Tibial artery (tissue), 4 donors: ENCODE results near the gene CMKLR1.
A peak's percentile ranks its signal among the peaks of the same experiment; 100 is the strongest.

Source experiments
- DNase-seq, 2 donors: peaks; one replicate each; pipeline ENCODE4 v3.0.0-alpha.2; 2019
- H3K27ac ChIP-seq, 2 donors: fragments of 200-600 bp; sonication (generic) in 1 of 2; 1 replicate in 1 of 2; 2 replicates in 1 of 2; pipeline ENCODE4 v1.5.1; 2018 to 2019; ENCODE audit warnings: mild to moderate bottlenecking in 1 of 2
- H3K27me3 ChIP-seq, 2 donors: fragments of 200-600 bp; sonication (generic) in 1 of 2; one replicate each; pipeline versions ENCODE4 v1.5.1 to v1.6.0; 2016 to 2019
- H3K36me3 ChIP-seq, 3 donors: fragments of 200-600 bp; sonication (generic) in 2 of 3; one replicate each; pipeline ENCODE4 v1.5.1; 2016 to 2019; ENCODE audit warnings: mild to moderate bottlenecking in 2 of 3
- H3K4me1 ChIP-seq, 4 donors: fragments of 200-600 bp; sonication (generic) in 2 of 4; 1 replicate in 3 of 4; 2 replicates in 1 of 4; pipeline ENCODE4 v1.5.1; 2016 to 2019
- H3K4me3 ChIP-seq, 2 donors: fragments of 200-600 bp; sonication (generic) in 1 of 2; 1 replicate in 1 of 2; 2 replicates in 1 of 2; pipeline ENCODE4 v1.5.1; 2018 to 2019; ENCODE audit warnings: mild to moderate bottlenecking in 2 of 2
- H3K9me3 ChIP-seq, 3 donors: fragments of 200-600 bp; sonication (generic) in 1 of 3; one replicate each; pipeline ENCODE4 v1.5.1; 2016 to 2019
- CTCF ChIP-seq, 2 experiments: fragments of 200-600 bp in 1 of 2; fragments of 450-650 bp in 1 of 2; IDR thresholded peaks; one replicate each; pipeline ENCODE4 v1.5.1; 2017 to 2019; ENCODE audit warnings: antibody characterized with exemption in 2 of 2, mild to moderate bottlenecking in 1 of 2, moderate library complexity in 1 of 2
- intact Hi-C: fragments of 100-400 bp; cut with DNase I; formaldehyde crosslinking; loops from one replicate; pipeline ENCODE4 v1.15.0; 2023; ENCODE audit warnings: low total_unique reads

CMKLR1 gene

GRCh38 chr12:108304633-108305032 lies 34.5 kb downstream of the CMKLR1 start:
- no peaks in the 10 kb centered on the region for H3K9me3 ChIP-seq
- peak overlapping the region; percentile 83 to 90 for H3K27ac ChIP-seq
- TF ChIP-seq CTCF (IDR thresholded peaks at IDR 0.05): no peak
- H3K4me3 ChIP-seq: no peak overlapping the region
- intact Hi-C loops: loop anchor here (5.0 kb wide), 1 partner anchor 38 kb away; no protein-coding TSS in a partner anchor
- no peaks in the 10 kb centered on the region for H3K36me3 ChIP-seq
- H3K27me3 ChIP-seq: no peaks in the 10 kb centered on the region
- DNase-seq: no peak
- peaks cover 0 to 79% (median 56%) of the 10 kb centered on the region in 4 donors for H3K4me1 ChIP-seq

- no peak for DNase-seq
- H3K27me3 ChIP-seq: no peaks in the 10 kb centered on the region
- intact Hi-C loops: loop anchor here (5.0 kb wide), 1 partner anchor 39 kb away; no protein-coding TSS in a partner anchor
- H3K36me3 ChIP-seq: no peaks in the 10 kb centered on the region
- H3K4me3 ChIP-seq: no peak overlapping the region
- H3K4me1 ChIP-seq: peaks cover 0 to 75% (median 56%) of the 10 kb centered on the region in 4 donors
- peak overlapping the region; percentile 83 to 90 for H3K27ac ChIP-seq
- H3K9me3 ChIP-seq: no peaks in the 10 kb centered on the region
- TF ChIP-seq CTCF (IDR thresholded peaks at IDR 0.05): no peak
These were observed 35.4 kb downstream of the CMKLR1 start for GRCh38 chr12:108303703-108304102.

GRCh38 chr12:108302403-108303311 lies 36.5 kb downstream of the CMKLR1 start:
- intact Hi-C loops: loop anchor here (5.0 kb wide), 1 partner anchor 40 kb away; no protein-coding TSS in a partner anchor
- H3K36me3 ChIP-seq: no peaks in the 10 kb centered on the region
- H3K27ac ChIP-seq: peak overlapping the region; percentile 83 to 90
- peak overlapping the region in 1 of 2 donors; percentile 8 for H3K4me3 ChIP-seq
- no peaks in the 10 kb centered on the region for H3K27me3 ChIP-seq
- peak; percentile 89 to 95 for DNase-seq
- no peak for TF ChIP-seq CTCF (IDR thresholded peaks at IDR 0.05)
- no peaks in the 10 kb centered on the region for H3K9me3 ChIP-seq
- H3K4me1 ChIP-seq: peaks cover 0 to 64% (median 52%) of the 10 kb centered on the region in 4 donors

- intact Hi-C loops: loop anchor here (5.0 kb wide), 1 partner anchor 40 kb away; no protein-coding TSS in a partner anchor
- Histone ChIP-seq H3K27me3 (no peaks in the 10 kb centered on the region), H3K4me1 (peaks cover 0 to 58% (median 47%) of the 10 kb centered on the region in 4 donors), H3K4me3 (no peak overlapping the region), H3K36me3 (no peaks in the 10 kb centered on the region), H3K27ac (peak overlapping the region in 1 of 2 donors; percentile 83), H3K9me3 (no peaks in the 10 kb centered on the region)
- no peak for TF ChIP-seq CTCF (IDR thresholded peaks at IDR 0.05)
- DNase-seq: no peak
These were observed 37.1 kb downstream of the CMKLR1 start for GRCh38 chr12:108302016-108302402.

GRCh38 chr12:108301346-108301745 lies 37.8 kb downstream of the CMKLR1 start:
- Histone ChIP-seq H3K9me3 (no peaks in the 10 kb centered on the region), H3K27ac (no peak overlapping the region), H3K27me3 (no peaks in the 10 kb centered on the region), H3K4me1 (peaks cover 0 to 55% (median 40%) of the 10 kb centered on the region in 4 donors), H3K36me3 (no peaks in the 10 kb centered on the region), H3K4me3 (no peak overlapping the region)
- intact Hi-C loops: loop anchor here (5.0 kb wide), 1 partner anchor 41 kb away; no protein-coding TSS in a partner anchor
- no peak for TF ChIP-seq CTCF (IDR thresholded peaks at IDR 0.05)
- no peak for DNase-seq
